H1 (cell line): ENCODE measurements around the gene MAB21L3. TPM values are rescaled to one million over a fixed set of nuclear protein-coding genes. Genes with fewer than 3 reads are reported as not detected.

Experiments
- CTCF ChIA-PET: fragments of 300-600 bp; sonication (Branson Sonifier 250); formaldehyde crosslinking; loops from one replicate; lab custom pipeline; 2021; ENCODE audit not compliant: partially characterized antibody; lab: Charles Lee
- POLR2A ChIA-PET: fragments of 300-600 bp; sonication (Branson Sonifier 250); formaldehyde crosslinking; loops from one replicate; lab custom pipeline; 2021; ENCODE audit warnings: inconsistent platforms; ENCODE audit not compliant: partially characterized antibody; lab: Charles Lee
- DNase-seq, 2 experiments: peaks; one replicate each; pipeline versions ENCODE4 v3.0.0 to v3.0.0-alpha.2; 2010 to 2022; ENCODE audit warnings: low spot score in 2 of 2, low read depth in 1 of 2, mixed read lengths in 1 of 2
- FAIRE-seq: peaks from 2 replicates; lab custom pipeline; 2011; peaks lifted over from hg19 to GRCh38; lab: Jason Lieb, UNC
- H2AFZ ChIP-seq: 2 replicates; pipeline ENCODE4 v1.8.1; 2012; ENCODE audit warnings: low read length, inconsistent platforms
- H2AK5ac ChIP-seq: 2 replicates; pipeline ENCODE4 v1.6.1; 2013; ENCODE audit warnings: low read depth, low read length
- H2BK120ac ChIP-seq: replicated peaks from 2 replicates; pipeline ENCODE3; 2013; ENCODE audit warnings: low read depth, low read length, inconsistent platforms
- H2BK12ac ChIP-seq: 2 replicates; pipeline ENCODE4 v1.6.1; 2013; ENCODE audit warnings: low read depth, low read length
- H2BK15ac ChIP-seq: 2 replicates; pipeline ENCODE4 v1.6.1; 2013; ENCODE audit warnings: low read length
- H2BK20ac ChIP-seq: 2 replicates; pipeline ENCODE4 v1.6.1; 2013; ENCODE audit warnings: low read length
- H2BK5ac ChIP-seq: 2 replicates; pipeline ENCODE4 v1.6.1; 2013; ENCODE audit warnings: low read depth, low read length
- H3K14ac ChIP-seq: 2 replicates; pipeline ENCODE4 v1.6.1; 2013; ENCODE audit warnings: inconsistent platforms; ENCODE audit not compliant: insufficient read length
- H3K18ac ChIP-seq: 2 replicates; pipeline ENCODE4 v1.6.1; 2013; ENCODE audit warnings: low read length; ENCODE audit errors: extremely low read depth
- H3K23ac ChIP-seq: 2 replicates; pipeline ENCODE4 v1.6.1; 2013; ENCODE audit warnings: inconsistent platforms; ENCODE audit not compliant: insufficient read length
- H3K23me2 ChIP-seq: 2 replicates; pipeline ENCODE4 v1.6.1; 2013; ENCODE audit warnings: low read depth, low read length
- H3K27ac ChIP-seq: 2 replicates; pipeline ENCODE4 v1.6.1; 2011; ENCODE audit warnings: low read depth, low read length, inconsistent platforms
- H3K27me3 ChIP-seq, 4 experiments: replicated peaks in 1 of 4; 1 replicate in 1 of 4; 2 replicates in 3 of 4; pipeline versions ENCODE4 v1.6.1 to v1.8.1; 2011 to 2013; ENCODE audit warnings: low read length in 3 of 4, mild to moderate bottlenecking in 3 of 4, inconsistent platforms in 2 of 4, mixed read lengths in 2 of 4, moderate library complexity in 1 of 4; ENCODE audit not compliant: control insufficient read depth in 3 of 4, insufficient read depth in 3 of 4; ENCODE audit errors: extremely low read depth in 1 of 4
- H3K36me3 ChIP-seq, 4 experiments: 2 replicates each; pipeline versions ENCODE4 v1.6.1 to v1.8.1; 2011 to 2013; ENCODE audit warnings: mild to moderate bottlenecking in 4 of 4, low read length in 3 of 4, moderate library complexity in 2 of 4, control low read depth in 1 of 4, inconsistent platforms in 1 of 4; ENCODE audit not compliant: insufficient read depth in 4 of 4, control insufficient read depth in 2 of 4
- H3K4ac ChIP-seq: replicated peaks from 2 replicates; pipeline ENCODE3; 2013; ENCODE audit warnings: low read length, low read depth, mixed read lengths, inconsistent platforms; ENCODE audit not compliant: insufficient read length
- H3K4me1 ChIP-seq, 4 experiments: replicated peaks in 1 of 4; 1 replicate in 1 of 4; 2 replicates in 3 of 4; pipeline versions ENCODE4 v1.6.1 to v1.8.1; 2011 to 2013; ENCODE audit warnings: low read length in 3 of 4, inconsistent platforms in 2 of 4, mixed read lengths in 1 of 4; ENCODE audit not compliant: insufficient read depth in 4 of 4, control insufficient read depth in 3 of 4
- H3K4me2 ChIP-seq, 2 experiments: 2 replicates each; pipeline versions ENCODE4 v1.6.1 to v1.8.1; 2011 to 2013; ENCODE audit warnings: low read depth in 2 of 2, low read length in 2 of 2, control low read depth in 1 of 2, inconsistent platforms in 1 of 2, mild to moderate bottlenecking in 1 of 2; ENCODE audit not compliant: insufficient read depth in 1 of 2
- H3K4me3 ChIP-seq, 4 experiments: fragments of 200-600, 300-600 bp in 1 of 4; sonication (generic), shearing (Covaris generic), sonication (Bioruptor Twin) in 1 of 4; 2 replicates each; pipeline versions ENCODE4 v1.5.1 to v1.8.1; 2011 to 2016; ENCODE audit warnings: low read length in 4 of 4, low read depth in 3 of 4, control low read depth in 2 of 4, inconsistent platforms in 2 of 4, mild to moderate bottlenecking in 2 of 4, mixed read lengths in 1 of 4, moderate library complexity in 1 of 4; ENCODE audit not compliant: insufficient read depth in 2 of 4; ENCODE audit errors: extremely low read depth in 1 of 4
- H3K56ac ChIP-seq: replicated peaks from 2 replicates; pipeline ENCODE3; 2013; ENCODE audit warnings: low read depth, mild to moderate bottlenecking, mixed read lengths, low read length, inconsistent platforms; ENCODE audit not compliant: insufficient read length
- H3K79me1 ChIP-seq: 2 replicates; pipeline ENCODE4 v1.6.1; 2013; ENCODE audit warnings: low read depth, low read length, control low read depth
- H3K79me2 ChIP-seq, 2 experiments: 2 replicates each; pipeline versions ENCODE4 v1.6.1 to v1.8.1; 2012 to 2013; ENCODE audit warnings: low read length in 2 of 2, mild to moderate bottlenecking in 2 of 2, inconsistent platforms in 1 of 2; ENCODE audit not compliant: insufficient read depth in 2 of 2, control insufficient read depth in 1 of 2
- H3K9ac ChIP-seq, 4 experiments: replicated peaks in 1 of 4; 1 replicate in 1 of 4; 2 replicates in 3 of 4; pipeline versions ENCODE4 v1.6.1 to v1.8.1; 2011 to 2013; ENCODE audit warnings: low read depth in 3 of 4, low read length in 3 of 4, control low read depth in 2 of 4, mild to moderate bottlenecking in 2 of 4, moderate library complexity in 2 of 4, inconsistent platforms in 1 of 4; ENCODE audit errors: extremely low read depth in 1 of 4
- H3K9me3 ChIP-seq, 2 experiments: 2 replicates each; pipeline versions ENCODE4 v1.6.1 to v1.8.1; 2012 to 2013; ENCODE audit warnings: mild to moderate bottlenecking in 2 of 2, moderate library complexity in 2 of 2, control low read depth in 1 of 2, inconsistent platforms in 1 of 2, low read depth in 1 of 2, low read length in 1 of 2, mixed read lengths in 1 of 2; ENCODE audit not compliant: insufficient read depth in 2 of 2
- H4K20me1 ChIP-seq, 2 experiments: replicated peaks in 1 of 2; 2 replicates each; pipeline versions ENCODE3 to v1.8.1; 2011 to 2013; ENCODE audit warnings: inconsistent platforms in 2 of 2, low read length in 2 of 2, mild to moderate bottlenecking in 1 of 2; ENCODE audit not compliant: insufficient read depth in 2 of 2, control insufficient read depth in 1 of 2
- H4K5ac ChIP-seq: 2 replicates; pipeline ENCODE4 v1.6.1; 2013; ENCODE audit warnings: low read length, low read depth, mixed read lengths, inconsistent platforms; ENCODE audit not compliant: insufficient read length
- H4K8ac ChIP-seq: 2 replicates; pipeline ENCODE4 v1.8.0; 2013; ENCODE audit warnings: mild to moderate bottlenecking, moderate library complexity, low read length, inconsistent platforms; ENCODE audit not compliant: insufficient read depth; ENCODE audit errors: extremely low read depth
- H4K91ac ChIP-seq: replicated peaks from 2 replicates; pipeline ENCODE3; 2013; ENCODE audit warnings: low read length, mixed read lengths, inconsistent platforms; ENCODE audit not compliant: insufficient read length
- ASH2L ChIP-seq: fragments of 200-600, 300-600 bp; sonication (generic); IDR thresholded peaks from one replicate; pipeline ENCODE4 v1.7.1; 2017; ENCODE audit warnings: low read length
- EGR1 ChIP-seq: IDR thresholded peaks from 2 replicates; pipeline ENCODE4 v1.6.1; 2011; ENCODE audit warnings: low read depth, low read length, borderline replicate concordance
- FOSL1 ChIP-seq: IDR thresholded peaks from 2 replicates; pipeline ENCODE4 v1.6.1; 2011; ENCODE audit warnings: mild to moderate bottlenecking, low read depth, low read length, moderate library complexity; ENCODE audit not compliant: insufficient read depth
- KDM4A ChIP-seq: IDR thresholded peaks from one replicate; pipeline ENCODE4 v1.7.1; 2012; ENCODE audit warnings: low read depth, mild to moderate bottlenecking, moderate library complexity, low read length, inconsistent platforms; ENCODE audit not compliant: severe bottlenecking
- POLR2A ChIP-seq, 2 experiments: IDR thresholded peaks; 1 replicate in 1 of 2; 2 replicates in 1 of 2; pipeline ENCODE4 v1.6.1; 2011; ENCODE audit warnings: low read depth in 2 of 2, low read length in 2 of 2, mild to moderate bottlenecking in 2 of 2; ENCODE audit errors: control extremely low read depth in 1 of 2
- RAD21 ChIP-seq, 2 experiments: IDR thresholded peaks in 1 of 2; conservative IDR thresholded peaks in 1 of 2; 2 replicates each; pipeline ENCODE4 v1.6.1; 2011; ENCODE audit warnings: low read depth in 2 of 2, low read length in 2 of 2, improper control_type of control experiment in 1 of 2, inconsistent platforms in 1 of 2, mild to moderate bottlenecking in 1 of 2, moderate library complexity in 1 of 2
- RFX5 ChIP-seq: IDR thresholded peaks from 2 replicates; pipeline ENCODE4 v1.6.1; 2011; ENCODE audit warnings: low read depth, low read length, improper control_type of control experiment, borderline replicate concordance
- RXRA ChIP-seq: IDR thresholded peaks from 2 replicates; pipeline ENCODE4 v1.6.1; 2011; ENCODE audit warnings: low read depth, mild to moderate bottlenecking, low read length, moderate library complexity; ENCODE audit not compliant: insufficient read depth
- SP1 ChIP-seq: IDR thresholded peaks from 2 replicates; pipeline ENCODE4 v1.6.1; 2011; ENCODE audit warnings: low read depth, low read length
- WGBS, 2 experiments: shearing (Covaris generic) in 1 of 2; methylation state at CpG; one replicate each; pipeline versions ENCODE4 v1.1.6 to v1.1.7; 2013 to 2015; ENCODE audit warnings: low lambda C conversion rate in 2 of 2, mixed read lengths in 2 of 2, inconsistent platforms in 1 of 2, low coverage in 1 of 2, missing lambda C conversion rate in 1 of 2; ENCODE audit not compliant: insufficient replicate concordance in 2 of 2, insufficient coverage in 1 of 2, insufficient read length in 1 of 2; ENCODE audit errors: extremely low coverage in 1 of 2, missing lambda C conversion rate in 1 of 2; 5-methylcytosine and 5-hydroxymethylcytosine counted together
- polyA plus RNA-seq, 7 experiments: library from polyadenylated mRNA; depleted of rRNA in 3 of 7; stranded (reverse) in 5 of 7; unstranded in 2 of 7; fragments of >200 nt in 5 of 7; fragments of 200-250 nt in 2 of 7; gene quantifications; 1 replicate in 5 of 7; 2 replicates in 1 of 7; 4 replicates in 1 of 7; pipeline versions ENCODE4 v1.2.1 to v1.2.3, GENCODE V29; 2011 to 2013; ENCODE audit warnings: missing spikeins in 2 of 7, mixed read lengths in 2 of 7
- total RNA-seq: library from RNA; stranded (reverse); fragmentation: NEBNext Ultra II Directional; extraction: Animal tissue kit (Norgen Biotek cat#: 25700); gene quantifications from 2 replicates; pipeline ENCODE4 v1.2.1, GENCODE V29; 2021

Gene MAB21L3
- total and polyA plus RNA-seq, 2 of the 8 experiments (the other 6 are each of a cell fraction or from before 2014, with no cell fraction given), result not detected

DNA sequence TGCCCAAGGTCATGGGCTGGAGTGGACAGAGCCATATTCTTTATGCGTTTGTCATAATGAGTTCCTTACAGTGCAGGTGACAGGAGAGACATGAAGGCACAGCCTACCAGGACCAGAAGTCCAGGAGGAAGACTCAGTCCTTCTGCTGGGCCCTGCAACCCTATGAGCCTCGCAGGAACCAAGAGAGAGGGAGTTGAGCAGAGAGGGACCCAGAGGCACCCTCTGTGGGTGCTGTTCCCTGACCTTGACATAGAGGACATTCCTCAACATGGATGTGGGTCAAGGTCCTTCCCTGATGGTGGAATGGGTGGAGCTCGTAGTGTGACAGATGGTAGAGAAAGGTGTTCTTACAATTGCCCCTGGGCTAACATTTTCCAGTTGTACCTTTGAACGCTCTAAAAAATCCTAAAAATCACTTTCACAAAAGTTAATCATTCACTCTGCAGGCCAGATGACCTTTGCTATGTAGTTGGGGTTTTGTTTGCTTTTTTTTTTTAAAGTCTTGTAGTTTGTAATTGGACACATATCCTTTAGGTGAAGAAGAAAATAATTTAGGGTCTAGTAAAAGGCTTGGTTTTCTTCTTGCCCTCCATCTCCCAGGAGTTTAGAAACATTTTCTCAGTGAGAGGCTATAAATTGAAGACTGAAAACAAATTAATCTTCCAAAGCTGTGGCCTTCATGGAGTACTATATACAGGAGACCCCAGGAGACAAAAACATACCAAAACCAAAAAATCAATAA is 41.9 kb downstream of the MAB21L3 start:
- Histone ChIP-seq H4K8ac (no peak overlapping the region), H3K9ac (no peak overlapping the region), H3K4me2 (peak overlapping the region in 1 of 2 experiments; percentile 25; a peak in 1 of 4 replicates), H4K20me1 (no peaks in the 10 kb centered on the region), H4K91ac (no peak overlapping the region), H3K79me1 (no peaks in the 10 kb centered on the region), H4K5ac (no peak overlapping the region), H3K23ac (no peak overlapping the region), H3K27me3 (peaks cover 0 to 6% (median 5%) of the 10 kb centered on the region in 4 experiments; a peak in 4 of 7 replicates), H3K4me1 (0 out of 7 replicates have a peak, but pooled peaks cover 0 to 2% (median 0%) of the 10 kb centered on the region in 4 experiments), H2BK120ac (no peak overlapping the region), H2BK20ac (no peak overlapping the region), H2BK5ac (no peak overlapping the region; the same call in 1 of the 2 replicates), H2BK15ac (no peak overlapping the region), H3K56ac (no peak overlapping the region), H3K36me3 (no peaks in the 10 kb centered on the region), H3K14ac (no peak overlapping the region), H3K79me2 (no peaks in the 10 kb centered on the region), H3K4ac (no peak overlapping the region), H3K27ac (no peak overlapping the region), H2AFZ (no peak overlapping the region), H3K23me2 (peaks cover 2% of the 10 kb centered on the region; the same call in 1 of the 2 replicates), H3K4me3 (no peak overlapping the region), H3K18ac (no peak overlapping the region), H3K9me3 (no peaks in the 10 kb centered on the region), H2BK12ac (peak overlapping the region; percentile 62; the same call in 1 of the 2 replicates), H2AK5ac (no peak overlapping the region)
- DNase-seq (no peak), FAIRE-seq (no peak)
- ChIA-PET POLR2A (interaction anchor here (1.0 to 1.3 kb wide), 2 partner anchors 9 to 16 kb away, joined by 3 to 4 read pairs; no protein-coding TSS in a partner anchor), CTCF (interaction anchor here (1.1 to 2.8 kb wide), 11 partner anchors 11 to 907 kb away, joined by 3 to 15 read pairs (median 7); partner anchors contain the start of gene TTF2)
- WGBS, 2 experiments, result 95% methylated on average over 4 of the region's 4 CpGs; no CpG with 5 or more reads in 1 of the 2 experiments
- TF ChIP-seq SP1, result no peak
- TF ChIP-seq ASH2L, result no peak
- no peak for TF ChIP-seq FOSL1
- no peak for TF ChIP-seq KDM4A
- no peak for TF ChIP-seq POLR2A (IDR thresholded peaks at IDR 0.05; ENCODE audit: control extremely low read depth in 1 of 2, low read depth in 2 of 2, low read length in 2 of 2)
- TF ChIP-seq RXRA, result no peak
- TF ChIP-seq EGR1, result no peak
- no peak for TF ChIP-seq RFX5
- no peak for TF ChIP-seq RAD21 (IDR thresholded peaks at IDR 0.05 in 1 of 2, conservative IDR thresholded peaks at IDR 0.05 in 1 of 2; ENCODE audit: low read depth in 2 of 2, low read length in 2 of 2)
